Psoas muscle (tissue), 8 donors: Measurements from ENCODE around the gene SLC34A1. TPM values are rescaled to one million over a fixed set of nuclear protein-coding genes. Genes with fewer than 3 reads are reported as not detected.
A peak's percentile ranks its signal among the peaks of the same experiment; 100 is the strongest.

Experiments
- ATAC-seq, 4 donors: fragments of 200-7000 bp; cut with Tn5 transposase; one replicate each; pipeline ENCODE4 v1.9.1; 2020; ENCODE audit warnings: moderate library complexity in 3 of 4, mild to moderate bottlenecking in 2 of 4
- DNase-seq, 2 donors: peaks; one replicate each; pipeline ENCODE4 v3.0.0-alpha.2; 2020
- H3K27ac ChIP-seq: fragments of 200-600 bp; one replicate; pipeline ENCODE4 v1.8.0; 2022
- H3K27me3 ChIP-seq, 3 donors: fragments of 200-600 bp in 1 of 3; one replicate each; pipeline versions ENCODE4 v1.6.1 to v1.8.0; 2013 to 2022; ENCODE audit warnings: low read length in 2 of 3, mild to moderate bottlenecking in 2 of 3, moderate library complexity in 1 of 3; ENCODE audit not compliant: insufficient read depth in 3 of 3
- H3K36me3 ChIP-seq, 2 donors: fragments of 200-600 bp in 1 of 2; one replicate each; pipeline versions ENCODE4 v1.6.1 to v1.8.0; 2013 to 2022; ENCODE audit warnings: low read depth in 1 of 2, mild to moderate bottlenecking in 1 of 2, moderate library complexity in 1 of 2; ENCODE audit not compliant: insufficient read depth in 1 of 2
- H3K4me1 ChIP-seq: fragments of 200-600 bp; one replicate; pipeline ENCODE4 v1.8.0; 2022
- H3K4me3 ChIP-seq: fragments of 200-600 bp; one replicate; pipeline ENCODE4 v1.8.0; 2022; ENCODE audit warnings: mild to moderate bottlenecking
- H3K9me3 ChIP-seq: fragments of 200-600 bp; one replicate; pipeline ENCODE4 v1.8.0; 2022
- WGBS, 3 donors: extraction: QIAGEN DNeasy Blood & Tissue Kit; methylation state at CpG; one replicate each; pipeline versions ENCODE4 v1.1.6 to v1.1.7; 2013; 5-methylcytosine and 5-hydroxymethylcytosine counted together
- intact Hi-C, 2 donors: fragments of 100-400 bp; cut with DNase I; formaldehyde crosslinking; loops; one replicate each; pipeline versions ENCODE4 v1.11.0 to v1.14.2; 2022
- polyA plus RNA-seq, 3 donors: library from polyadenylated mRNA; stranded (reverse); fragments of 200-250 nt; gene quantifications; one replicate each; pipeline ENCODE4 v1.2.3, GENCODE V29; 2013
- total RNA-seq, 4 donors: library from RNA; stranded (reverse); fragmentation: NEBNext Ultra II Directional in 2 of 4; extraction: Animal tissue kit (Norgen Biotek cat#: 25700) in 2 of 4; gene quantifications; one replicate each; pipeline versions ENCODE4 v1.2.1 to v1.2.4, GENCODE V29; 2021 to 2023
- TF ChIP-seq, protein P1 (sequence below): fragments of 200-600 bp; IDR thresholded peaks from one replicate; pipeline ENCODE4 v1.8.0; 2022; ENCODE audit warnings: antibody characterized with exemption
- donor health status: healthy with polysubstance abuse.
- donor health status: DM: no; HTN: no; CAD: no; lungs with moderate emphysema.
- donor health status: Bipolar disorder and iron deficiency.
- donor health status: healthy.
- donor health status: DM: yes; HTN: yes; CAD: no.
- donor health status: DM: no; HTN: no; CAD: no.
- donor health status: DM: no; HTN: no; CAD: no.
- donor health status: DM: yes; HTN: yes; CAD: no.

SLC34A1 gene
- total and polyA plus RNA-seq, 7 donors, result not detected

- no peak for DNase-seq
- Histone ChIP-seq H3K27me3 (peaks cover 0 to 9% (median 5%) of the 10 kb centered on the region in 3 donors), H3K27ac (no peak overlapping the region), H3K9me3 (no peaks in the 10 kb centered on the region), H3K36me3 (peaks cover 0 to 26% of the 10 kb centered on the region in 2 donors), H3K4me1 (peaks cover 13% of the 10 kb centered on the region), H3K4me3 (no peak overlapping the region)
- 82 to 87% (median 83%) methylated on average over 15 of the region's 15 CpGs for WGBS, 3 donors
- TF ChIP-seq, protein P1, sequence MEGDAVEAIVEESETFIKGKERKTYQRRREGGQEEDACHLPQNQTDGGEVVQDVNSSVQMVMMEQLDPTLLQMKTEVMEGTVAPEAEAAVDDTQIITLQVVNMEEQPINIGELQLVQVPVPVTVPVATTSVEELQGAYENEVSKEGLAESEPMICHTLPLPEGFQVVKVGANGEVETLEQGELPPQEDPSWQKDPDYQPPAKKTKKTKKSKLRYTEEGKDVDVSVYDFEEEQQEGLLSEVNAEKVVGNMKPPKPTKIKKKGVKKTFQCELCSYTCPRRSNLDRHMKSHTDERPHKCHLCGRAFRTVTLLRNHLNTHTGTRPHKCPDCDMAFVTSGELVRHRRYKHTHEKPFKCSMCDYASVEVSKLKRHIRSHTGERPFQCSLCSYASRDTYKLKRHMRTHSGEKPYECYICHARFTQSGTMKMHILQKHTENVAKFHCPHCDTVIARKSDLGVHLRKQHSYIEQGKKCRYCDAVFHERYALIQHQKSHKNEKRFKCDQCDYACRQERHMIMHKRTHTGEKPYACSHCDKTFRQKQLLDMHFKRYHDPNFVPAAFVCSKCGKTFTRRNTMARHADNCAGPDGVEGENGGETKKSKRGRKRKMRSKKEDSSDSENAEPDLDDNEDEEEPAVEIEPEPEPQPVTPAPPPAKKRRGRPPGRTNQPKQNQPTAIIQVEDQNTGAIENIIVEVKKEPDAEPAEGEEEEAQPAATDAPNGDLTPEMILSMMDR, result no peak
- ATAC-seq, result no peak
- intact Hi-C loops, result no loop called here
These were observed 59.1 kb downstream of the SLC34A1 start for GRCh38 chr5:177443144-177443983.

DNA sequence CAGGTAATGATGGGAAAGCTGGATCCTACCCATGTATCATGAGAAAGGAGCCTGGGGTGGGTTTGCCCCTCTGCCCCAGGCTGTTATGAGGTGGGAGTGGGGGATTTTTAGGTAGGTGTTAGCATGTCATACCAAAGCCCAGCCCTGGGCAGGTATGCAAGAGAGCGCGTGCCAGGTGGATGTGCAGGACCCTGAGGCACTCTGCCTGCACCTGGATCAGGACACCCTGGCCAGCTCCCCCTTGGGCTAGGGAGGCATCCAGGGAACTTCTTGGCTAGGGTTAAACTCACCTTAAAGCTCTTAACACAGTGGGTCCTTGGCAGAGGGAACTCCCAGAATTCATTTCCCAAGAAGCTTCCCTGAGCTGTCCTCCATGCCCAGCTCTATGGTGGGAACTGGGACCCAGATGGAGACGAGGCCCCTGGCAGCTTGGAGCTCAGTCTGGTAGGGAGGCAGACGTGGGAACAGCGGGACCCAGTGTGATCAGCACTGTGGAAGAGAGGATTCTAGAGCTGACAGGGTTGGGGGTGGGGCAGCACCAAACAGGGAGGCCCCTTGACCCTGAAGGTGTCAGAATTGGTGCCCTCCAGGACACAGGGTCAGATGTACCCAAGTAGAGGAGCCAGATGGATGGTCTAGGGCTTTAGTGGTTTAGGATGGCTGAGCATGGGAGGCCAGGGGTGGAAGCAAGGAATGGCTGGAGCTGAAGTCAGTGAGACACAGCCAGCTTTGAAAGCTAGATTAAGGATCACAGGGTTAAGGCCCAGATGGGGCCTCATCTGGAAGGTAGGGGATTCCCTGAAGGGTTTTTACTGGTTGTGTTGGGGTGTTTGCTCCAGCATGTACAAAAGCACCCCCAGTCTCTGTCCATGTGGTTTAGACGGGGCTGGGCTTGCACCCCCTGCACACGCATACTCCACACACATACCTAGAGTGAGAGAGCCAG is 60.1 kb downstream of the SLC34A1 start:
- 59 to 74% (median 60%) methylated on average over 7 of the region's 7 CpGs for WGBS, 3 donors
- Histone ChIP-seq H3K36me3 (peaks cover 0 to 21% of the 10 kb centered on the region in 2 donors), H3K4me3 (no peak overlapping the region), H3K27me3 (peaks cover 0 to 18% (median 7%) of the 10 kb centered on the region in 3 donors), H3K9me3 (no peaks in the 10 kb centered on the region), H3K27ac (no peak overlapping the region), H3K4me1 (peaks cover 13% of the 10 kb centered on the region)
- TF ChIP-seq, protein P1, result no peak
- ATAC-seq (no peak), DNase-seq (no peak)
- intact Hi-C loops, result no loop called here

- peaks cover 0 to 21% of the 10 kb centered on the region in 2 donors for H3K36me3 ChIP-seq
- H3K4me3 ChIP-seq, result no peak overlapping the region
- DNase-seq (no peak), ATAC-seq (no peak)
- peaks cover 13% of the 10 kb centered on the region for H3K4me1 ChIP-seq
- H3K9me3 ChIP-seq, result no peaks in the 10 kb centered on the region
- TF ChIP-seq, protein P1, result no peak
- H3K27me3 ChIP-seq, result peaks cover 0 to 26% (median 7%) of the 10 kb centered on the region in 3 donors
- intact Hi-C loops, result no loop called here
- H3K27ac ChIP-seq, result no peak overlapping the region
- WGBS, 3 donors, result 45 to 56% (median 47%) methylated on average over 10 of the region's 10 CpGs
These were observed 61.0 kb downstream of the SLC34A1 start for GRCh38 chr5:177445052-177445916.

- no peak for ATAC-seq
- no peaks in the 10 kb centered on the region for H3K9me3 ChIP-seq
- no peak overlapping the region for H3K27ac ChIP-seq
- TF ChIP-seq, protein P1, result no peak
- peaks cover 0 to 32% (median 7%) of the 10 kb centered on the region in 3 donors for H3K27me3 ChIP-seq
- H3K4me3 ChIP-seq, result peak overlapping the region; percentile 74
- DNase-seq, result no peak
- H3K4me1 ChIP-seq, result peaks cover 13% of the 10 kb centered on the region
- 4 to 5% (median 5%) methylated on average over 8 of the region's 8 CpGs for WGBS, 3 donors
- intact Hi-C loops, result no loop called here
- H3K36me3 ChIP-seq, result peaks cover 0 to 16% of the 10 kb centered on the region in 2 donors
These were observed 61.6 kb downstream of the SLC34A1 start for GRCh38 chr5:177445917-177446199.
